ENCODE results near the gene SIGLEC1.

GRCh38 chr20:3686421-3686820 is 26.0 kb downstream of the SIGLEC1 start:
- no peak for TF ChIP-seq POLR2A (IDR thresholded peaks at IDR 0.05; ENCODE audit: borderline replicate concordance, extremely low read depth, insufficient read depth, insufficient read length)
- no peak for TF ChIP-seq CTCF (IDR thresholded peaks at IDR 0.05 in 2 of 3, conservative IDR thresholded peaks at IDR 0.05 in 1 of 3; ENCODE audit: borderline replicate concordance in 1 of 3, insufficient read depth in 1 of 3, low read depth in 2 of 3, low read length in 2 of 3)
- no peak for TF ChIP-seq MAX (IDR thresholded peaks at IDR 0.05)
- no peak for TF ChIP-seq EGR1 (IDR thresholded peaks at IDR 0.05; ENCODE audit: low read depth)
- no peak for TF ChIP-seq EZH2 (IDR thresholded peaks at IDR 0.05)
- TF ChIP-seq YY1 (IDR thresholded peaks at IDR 0.05; ENCODE audit: extremely low read depth, insufficient replicate concordance, low read depth, low read length), result no peak
- TF ChIP-seq REST (IDR thresholded peaks at IDR 0.05; ENCODE audit: low read depth), result no peak
- no peak for TF ChIP-seq TCF7L2 (IDR thresholded peaks at IDR 0.05; ENCODE audit: borderline replicate concordance, extremely low read depth, insufficient read depth, insufficient read length)
- TF ChIP-seq ZNF274 (IDR thresholded peaks at IDR 0.05; ENCODE audit: low read depth, low read length), result no peak
- TF ChIP-seq EZH2phosphoT487 (IDR thresholded peaks at IDR 0.05; ENCODE audit: borderline replicate concordance), result no peak
